Endodermal cell (in vitro differentiated cells): Measurements from ENCODE around the gene TTYH2. TPM values are rescaled to one million over a fixed set of nuclear protein-coding genes. Genes with fewer than 3 reads are reported as not detected.
A peak's percentile ranks its signal among the peaks of the same experiment; 100 is the strongest.

Experiments
- DNase-seq: peaks from one replicate; pipeline ENCODE4 v3.0.0-alpha.2; 2017
- H3K27ac ChIP-seq: 2 replicates; pipeline ENCODE4 v1.5.1; 2013; ENCODE audit warnings: mild to moderate bottlenecking, low read depth, low read length, moderate library complexity
- H3K27me3 ChIP-seq: 2 replicates; pipeline ENCODE4 v1.6.1; 2013; ENCODE audit warnings: mild to moderate bottlenecking, low read length, moderate library complexity; ENCODE audit not compliant: insufficient read depth, control insufficient read depth, poor library complexity, severe bottlenecking
- H3K36me3 ChIP-seq: 2 replicates; pipeline ENCODE4 v1.7.0; 2013; ENCODE audit warnings: mild to moderate bottlenecking, low read length, moderate library complexity; ENCODE audit not compliant: control insufficient read depth, insufficient read depth
- H3K4me1 ChIP-seq: one replicate; pipeline ENCODE4 v1.7.0; 2013; ENCODE audit warnings: low read length; ENCODE audit not compliant: control insufficient read depth, insufficient read depth
- H3K4me3 ChIP-seq: 2 replicates; pipeline ENCODE4 v1.5.1; 2013; ENCODE audit warnings: mild to moderate bottlenecking, low read length, moderate library complexity
- H3K9ac ChIP-seq: 2 replicates; pipeline ENCODE4 v1.6.1; 2013; ENCODE audit warnings: mild to moderate bottlenecking, low read length, moderate library complexity; ENCODE audit not compliant: poor library complexity, severe bottlenecking; ENCODE audit errors: extremely low read depth
- H3K9me3 ChIP-seq: 2 replicates; pipeline ENCODE4 v1.6.1; 2013; ENCODE audit warnings: mild to moderate bottlenecking, low read length, moderate library complexity; ENCODE audit not compliant: control insufficient read depth
- H3K27ac Mint-ChIP-seq: 2 replicates; pipeline ENCODE4 v1.8.0; 2020; ENCODE audit warnings: mixed read lengths
- H3K27me3 Mint-ChIP-seq: 2 replicates; pipeline ENCODE4 v1.8.0; 2021; ENCODE audit warnings: mild to moderate bottlenecking, mixed read lengths; ENCODE audit not compliant: insufficient read depth
- H3K36me3 Mint-ChIP-seq: 2 replicates; pipeline ENCODE4 v1.8.0; 2020; ENCODE audit warnings: low read depth, mixed read lengths
- H3K4me1 Mint-ChIP-seq: 2 replicates; pipeline ENCODE4 v1.8.0; 2020; ENCODE audit warnings: mixed read lengths
- H3K4me3 Mint-ChIP-seq: 2 replicates; pipeline ENCODE4 v1.8.0; 2020; ENCODE audit warnings: mild to moderate bottlenecking, moderate library complexity, mixed read lengths
- H3K9me3 Mint-ChIP-seq: 2 replicates; pipeline ENCODE4 v1.8.0; 2020; ENCODE audit warnings: mild to moderate bottlenecking, mixed read lengths
- WGBS, 2 experiments: methylation state at CpG; one replicate each; pipeline versions ENCODE4 v1.1.5 to v1.1.7; 2013; ENCODE audit warnings: missing lambda C conversion rate in 2 of 2, mixed read lengths in 1 of 2; ENCODE audit not compliant: insufficient coverage in 1 of 2, insufficient read length in 1 of 2; 5-methylcytosine and 5-hydroxymethylcytosine counted together
- total RNA-seq, 2 donors: library from RNA; stranded (reverse); fragmentation: NEBNext Ultra II Directional in 1 of 2; extraction: Animal tissue kit (Norgen Biotek cat#: 25700) in 1 of 2; gene quantifications; 2 replicates in 1 of 2; 3 replicates in 1 of 2; pipeline ENCODE4 v1.2.1, GENCODE V29; 2021
- TF ChIP-seq, protein P1 (sequence below): fragments of 200-600 bp; sonication (generic); conservative IDR thresholded peaks from 2 replicates; pipeline ENCODE4 v1.5.0; 2021; ENCODE audit warnings: antibody characterized with exemption, mild to moderate bottlenecking

Gene TTYH2
- total RNA-seq, 2 donors from 2014 or later: 1.2 to 1.6 TPM

DNA sequence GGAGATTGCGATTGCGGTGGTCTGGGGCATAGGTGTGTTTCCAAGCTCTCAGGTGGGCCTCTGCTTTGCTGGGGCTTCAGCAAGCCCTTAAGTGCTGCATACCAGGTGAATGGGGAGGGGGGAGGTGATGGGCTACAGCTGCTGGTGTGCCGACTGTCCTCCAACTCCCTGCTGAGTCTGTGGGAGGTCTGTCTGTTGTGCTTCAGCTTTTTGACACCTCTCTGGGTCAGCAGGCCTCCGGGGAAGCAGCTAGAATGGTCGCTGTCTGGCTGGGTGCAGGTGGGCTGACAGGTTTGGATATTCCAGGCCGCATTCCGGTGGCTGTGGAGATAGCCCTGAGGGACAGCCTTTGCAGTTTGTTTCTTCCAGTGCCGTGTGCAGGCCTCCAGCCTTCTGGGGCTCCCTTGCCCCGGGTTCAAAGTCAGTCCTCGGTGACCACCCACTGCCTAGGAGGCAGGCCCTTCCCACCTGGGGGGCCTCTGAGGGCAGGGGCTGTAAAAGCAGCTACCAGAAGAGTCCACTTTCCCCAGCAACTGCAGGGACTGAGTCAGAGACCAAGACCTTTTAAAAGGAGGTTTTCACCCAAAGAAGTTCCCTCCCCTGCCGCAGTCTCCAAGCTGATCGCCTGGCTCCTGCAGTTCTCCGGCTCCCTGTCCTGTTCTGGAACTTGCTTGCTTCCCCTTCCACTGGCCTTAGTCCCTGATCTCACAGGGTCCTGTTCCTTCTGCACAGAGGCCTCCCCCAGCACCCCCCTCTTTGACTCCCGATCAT lies 2.0 kb upstream of the TTYH2 start:
- Mint-ChIP-seq H3K4me3 (peak overlapping the region; percentile 56), H3K9me3 (no peaks in the 10 kb centered on the region), H3K4me1 (peaks cover 45% of the 10 kb centered on the region), H3K36me3 (peaks cover 36% of the 10 kb centered on the region), H3K27me3 (peaks cover 44% of the 10 kb centered on the region), H3K27ac (peak overlapping the region; percentile 92)
- Histone ChIP-seq H3K27ac (peak overlapping the region; percentile 98), H3K27me3 (peaks cover 38% of the 10 kb centered on the region), H3K4me3 (peak overlapping the region; percentile 44), H3K4me1 (peaks cover 14% of the 10 kb centered on the region), H3K9ac (peak overlapping the region; percentile 23), H3K9me3 (no peaks in the 10 kb centered on the region), H3K36me3 (peaks cover 48% of the 10 kb centered on the region)
- DNase-seq: peak; percentile 94
- TF ChIP-seq, protein P1, sequence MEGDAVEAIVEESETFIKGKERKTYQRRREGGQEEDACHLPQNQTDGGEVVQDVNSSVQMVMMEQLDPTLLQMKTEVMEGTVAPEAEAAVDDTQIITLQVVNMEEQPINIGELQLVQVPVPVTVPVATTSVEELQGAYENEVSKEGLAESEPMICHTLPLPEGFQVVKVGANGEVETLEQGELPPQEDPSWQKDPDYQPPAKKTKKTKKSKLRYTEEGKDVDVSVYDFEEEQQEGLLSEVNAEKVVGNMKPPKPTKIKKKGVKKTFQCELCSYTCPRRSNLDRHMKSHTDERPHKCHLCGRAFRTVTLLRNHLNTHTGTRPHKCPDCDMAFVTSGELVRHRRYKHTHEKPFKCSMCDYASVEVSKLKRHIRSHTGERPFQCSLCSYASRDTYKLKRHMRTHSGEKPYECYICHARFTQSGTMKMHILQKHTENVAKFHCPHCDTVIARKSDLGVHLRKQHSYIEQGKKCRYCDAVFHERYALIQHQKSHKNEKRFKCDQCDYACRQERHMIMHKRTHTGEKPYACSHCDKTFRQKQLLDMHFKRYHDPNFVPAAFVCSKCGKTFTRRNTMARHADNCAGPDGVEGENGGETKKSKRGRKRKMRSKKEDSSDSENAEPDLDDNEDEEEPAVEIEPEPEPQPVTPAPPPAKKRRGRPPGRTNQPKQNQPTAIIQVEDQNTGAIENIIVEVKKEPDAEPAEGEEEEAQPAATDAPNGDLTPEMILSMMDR: no peak
- 40 to 48% methylated on average over 13 to 14 of the region's 14 CpGs for WGBS, 2 experiments

GRCh38 chr17:74211912-74212208 lies 1.5 kb upstream of the TTYH2 start:
- no peak overlapping the region for H3K4me3 ChIP-seq
- peaks cover 14% of the 10 kb centered on the region for H3K4me1 ChIP-seq
- peak overlapping the region; percentile 98 for H3K27ac ChIP-seq
- Mint-ChIP-seq H3K36me3 (peaks cover 32% of the 10 kb centered on the region), H3K4me3 (peak overlapping the region; percentile 56), H3K27ac (peak overlapping the region; percentile 92), H3K27me3 (peaks cover 47% of the 10 kb centered on the region), H3K4me1 (peaks cover 43% of the 10 kb centered on the region), H3K9me3 (no peaks in the 10 kb centered on the region)
- TF ChIP-seq, protein P1: no peak
- WGBS, 2 experiments: 71 to 80% methylated on average over 8 of the region's 8 CpGs
- H3K27me3 ChIP-seq: peaks cover 38% of the 10 kb centered on the region
- H3K9ac ChIP-seq: no peak overlapping the region
- DNase-seq: no peak
- H3K36me3 ChIP-seq: peaks cover 42% of the 10 kb centered on the region
- H3K9me3 ChIP-seq: no peaks in the 10 kb centered on the region

DNA sequence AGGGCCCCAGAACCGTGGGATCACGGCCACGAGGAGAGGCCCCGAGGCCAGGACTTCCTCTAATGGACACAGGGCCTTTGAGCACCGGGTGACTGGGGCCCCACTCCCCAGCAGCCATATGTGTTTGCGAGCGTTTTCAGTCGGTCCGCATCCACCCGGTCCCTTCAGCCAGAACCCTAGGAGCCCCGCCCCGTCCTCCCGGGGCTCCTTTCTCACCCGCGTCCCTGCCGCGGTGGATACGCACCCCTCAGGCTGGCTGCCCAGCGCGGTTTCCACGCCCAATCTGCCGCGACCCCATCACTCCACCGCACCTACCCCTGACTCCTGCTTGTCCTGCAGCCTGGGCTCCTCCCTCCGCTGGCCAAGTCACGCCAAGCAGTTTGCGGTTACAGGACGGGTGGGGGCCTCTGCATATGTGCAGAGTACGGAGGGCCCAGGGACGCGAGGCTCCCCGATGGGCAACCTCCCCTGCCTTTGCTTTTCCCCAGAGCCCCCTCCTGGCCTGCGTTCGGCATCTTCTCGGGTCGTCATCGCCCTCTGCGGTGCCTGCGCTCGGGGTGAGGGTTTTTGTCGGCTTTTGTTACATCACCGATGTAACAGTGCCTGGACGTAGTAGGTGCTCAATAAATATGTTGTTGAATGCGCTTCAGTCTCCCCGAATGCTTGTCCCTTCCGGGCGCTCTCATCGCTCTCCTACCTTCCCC lies 1.0 kb upstream of the TTYH2 start:
- peak; percentile 88 for DNase-seq
- Mint-ChIP-seq H3K27me3 (peaks cover 50% of the 10 kb centered on the region), H3K36me3 (peaks cover 28% of the 10 kb centered on the region), H3K9me3 (no peaks in the 10 kb centered on the region), H3K4me3 (peak overlapping the region; percentile 56), H3K27ac (no peak overlapping the region), H3K4me1 (peaks cover 43% of the 10 kb centered on the region)
- 39 to 43% methylated on average over 37 to 48 of the region's 48 CpGs for WGBS, 2 experiments
- Histone ChIP-seq H3K4me3 (peak overlapping the region; percentile 73), H3K27me3 (peaks cover 38% of the 10 kb centered on the region), H3K36me3 (peaks cover 37% of the 10 kb centered on the region), H3K27ac (no peak overlapping the region), H3K9ac (no peak overlapping the region), H3K9me3 (no peaks in the 10 kb centered on the region), H3K4me1 (peaks cover 14% of the 10 kb centered on the region)
- TF ChIP-seq, protein P1: no peak
